Measurements from ENCODE around the gene C1QL2.

Gene C1QL2

DNA sequence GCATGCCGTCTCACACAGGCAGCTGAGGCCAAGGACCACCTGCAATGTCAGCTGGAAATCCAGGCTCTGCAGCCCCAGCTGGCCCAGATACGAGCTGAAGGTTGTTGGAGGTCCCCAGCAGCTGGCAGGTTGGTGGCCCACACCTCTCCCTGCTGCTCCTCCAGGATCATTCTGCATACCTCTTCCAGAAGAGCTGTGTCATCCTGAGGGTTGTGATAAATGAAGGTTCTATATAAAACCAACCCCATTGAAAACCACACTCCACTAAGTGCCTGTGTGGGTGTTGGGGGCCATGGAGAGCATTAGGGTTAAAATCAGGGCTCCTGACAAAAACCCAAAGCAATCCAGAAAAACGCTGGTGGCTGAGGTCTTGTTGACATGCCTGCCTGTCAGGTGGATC, 50.4 kb downstream of the C1QL2 start:
- POLR2A ChIA-PET: no interaction called here
- TF ChIP-seq ZNF384 (IDR thresholded peaks at IDR 0.05): no peak
- TF ChIP-seq L3MBTL2 (conservative IDR thresholded peaks at IDR 0.05): no peak
- TF ChIP-seq FOXK2 (IDR thresholded peaks at IDR 0.05): no peak
- TF ChIP-seq, protein P1, sequence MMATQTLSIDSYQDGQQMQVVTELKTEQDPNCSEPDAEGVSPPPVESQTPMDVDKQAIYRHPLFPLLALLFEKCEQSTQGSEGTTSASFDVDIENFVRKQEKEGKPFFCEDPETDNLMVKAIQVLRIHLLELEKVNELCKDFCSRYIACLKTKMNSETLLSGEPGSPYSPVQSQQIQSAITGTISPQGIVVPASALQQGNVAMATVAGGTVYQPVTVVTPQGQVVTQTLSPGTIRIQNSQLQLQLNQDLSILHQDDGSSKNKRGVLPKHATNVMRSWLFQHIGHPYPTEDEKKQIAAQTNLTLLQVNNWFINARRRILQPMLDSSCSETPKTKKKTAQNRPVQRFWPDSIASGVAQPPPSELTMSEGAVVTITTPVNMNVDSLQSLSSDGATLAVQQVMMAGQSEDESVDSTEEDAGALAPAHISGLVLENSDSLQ (IDR thresholded peaks at IDR 0.05): no peak
- TF ChIP-seq FOXM1 (IDR thresholded peaks at IDR 0.05; ENCODE audit: borderline replicate concordance): no peak
- TF ChIP-seq FOXA1 (IDR thresholded peaks at IDR 0.05): no peak
- no peak for TF ChIP-seq HDGF (IDR thresholded peaks at IDR 0.05; ENCODE audit: borderline replicate concordance)
- no peak for TF ChIP-seq CTBP1 (IDR thresholded peaks at IDR 0.05; ENCODE audit: borderline replicate concordance)
- no peak for TF ChIP-seq LEF1 (IDR thresholded peaks at IDR 0.05; ENCODE audit: borderline replicate concordance)
- TF ChIP-seq ELF4 (IDR thresholded peaks at IDR 0.05): no peak
- no peak for TF ChIP-seq NFRKB (IDR thresholded peaks at IDR 0.05)
- CTCF ChIA-PET: no interaction called here
- DNase-seq (ENCODE audit: extremely low spot score): no peak

DNA sequence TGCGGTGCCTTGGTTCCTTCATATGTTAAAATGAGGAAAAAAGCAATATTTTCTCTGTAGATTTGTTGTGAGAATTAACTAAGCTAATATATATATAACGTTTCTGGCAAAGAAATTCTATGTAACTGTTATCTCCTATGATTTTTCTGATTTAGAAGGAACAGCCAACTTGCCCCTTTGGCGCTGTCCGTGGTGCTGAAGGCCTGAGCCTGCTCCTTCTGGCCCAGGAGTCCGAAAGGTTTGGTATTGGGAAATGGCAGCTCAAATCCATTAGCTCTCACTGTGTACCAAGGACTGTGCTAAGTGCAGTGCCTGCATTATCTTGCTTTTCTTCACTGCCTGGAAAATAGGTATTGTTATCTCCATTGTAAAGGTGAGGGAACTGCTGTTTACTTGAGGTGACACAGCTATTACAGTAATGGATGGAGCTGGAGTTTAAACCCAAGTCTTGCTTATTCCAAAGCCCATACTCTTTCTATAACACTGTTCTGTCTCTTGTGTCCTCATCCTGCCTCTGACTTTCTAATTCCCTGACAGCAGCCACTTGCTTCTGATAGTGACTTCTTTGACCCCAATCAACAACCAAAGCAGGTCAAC, 52.2 kb downstream of the C1QL2 start:
- POLR2A ChIA-PET: no interaction called here

More for the DNA sequence above, 52.2 kb downstream of the C1QL2 start:
- CTCF ChIA-PET: no interaction called here
- DNase-seq (ENCODE audit: extremely low spot score): peak; percentile 31
- TF ChIP-seq LEF1 (IDR thresholded peaks at IDR 0.05; ENCODE audit: borderline replicate concordance): no peak
- TF ChIP-seq ELF4 (IDR thresholded peaks at IDR 0.05): no peak
- TF ChIP-seq FOXM1 (IDR thresholded peaks at IDR 0.05; ENCODE audit: borderline replicate concordance): no peak
- no peak for TF ChIP-seq CTBP1 (IDR thresholded peaks at IDR 0.05; ENCODE audit: borderline replicate concordance)
- TF ChIP-seq, protein P1 (IDR thresholded peaks at IDR 0.05): no peak
- TF ChIP-seq SP1 (IDR thresholded peaks at IDR 0.05): no peak
- TF ChIP-seq BHLHE40 (IDR thresholded peaks at IDR 0.05; ENCODE audit: borderline replicate concordance): no peak
- no peak for TF ChIP-seq FOXA1 (IDR thresholded peaks at IDR 0.05)
- no peak for TF ChIP-seq ZNF384 (IDR thresholded peaks at IDR 0.05)
- TF ChIP-seq L3MBTL2 (conservative IDR thresholded peaks at IDR 0.05): no peak
- TF ChIP-seq HDGF (IDR thresholded peaks at IDR 0.05; ENCODE audit: borderline replicate concordance): no peak
- TF ChIP-seq FOXK2 (IDR thresholded peaks at IDR 0.05): no peak
